ENCODE measurements around the gene BLID.

BLID gene

GRCh38 chr11:122138744-122139594, 23.0 kb upstream of the BLID start:
- DNase-seq: no peak

- no peak for DNase-seq
These were observed 21.2 kb upstream of the BLID start for GRCh38 chr11:122137078-122137793.

- DNase-seq: no peak
These were observed 15.1 kb upstream of the BLID start for GRCh38 chr11:122131126-122131525.

- DNase-seq: no peak
These were observed 12.1 kb upstream of the BLID start for GRCh38 chr11:122128146-122128545.

- DNase-seq: no peak
These were observed 11.0 kb upstream of the BLID start for GRCh38 chr11:122127020-122127419.

- no peak for DNase-seq
These were observed 10.1 kb upstream of the BLID start for GRCh38 chr11:122126024-122126688.

- DNase-seq: no peak
These were observed 7.4 kb upstream of the BLID start for GRCh38 chr11:122123263-122123929.

- no peak for DNase-seq
These were observed 6.2 kb upstream of the BLID start for GRCh38 chr11:122122179-122122578.

GRCh38 chr11:122120096-122120495, 4.1 kb upstream of the BLID start:
- DNase-seq: no peak

GRCh38 chr11:122116591-122116990, 576 bp upstream of the BLID start:
- DNase-seq: no peak

GRCh38 chr11:122114976-122115375, 1.0 kb downstream of the BLID start:
- DNase-seq: no peak

GRCh38 chr11:122113836-122114825, 1.9 kb downstream of the BLID start:
- DNase-seq: no peak

- DNase-seq: no peak
These were observed 3.3 kb downstream of the BLID start for GRCh38 chr11:122112470-122113365.

GRCh38 chr11:122109932-122110331, 6.1 kb downstream of the BLID start:
- DNase-seq: no peak

GRCh38 chr11:122108828-122109227, 7.2 kb downstream of the BLID start:
- no peak for DNase-seq

- DNase-seq: no peak
These were observed 7.7 kb downstream of the BLID start for GRCh38 chr11:122108192-122108799.

GRCh38 chr11:122107566-122107965, 8.4 kb downstream of the BLID start:
- no peak for DNase-seq

GRCh38 chr11:122107045-122107444, 9.0 kb downstream of the BLID start:
- no peak for DNase-seq

GRCh38 chr11:122105044-122105758, 10.8 kb downstream of the BLID start:
- DNase-seq: no peak

- DNase-seq: no peak
These were observed 11.7 kb downstream of the BLID start for GRCh38 chr11:122104341-122104740.

All from activated naive CD4-positive, alpha-beta T cell treated with anti-CD3 and anti-CD28 coated beads, Interleukin-2, amount 50 U/mL, for 16 hours (primary cell).